HG03457 (cell line): ENCODE data around the gene PRR23E.

Experiments
- ATAC-seq: cut with Tn5 transposase; IDR thresholded peaks from one replicate; pipeline ENCODE4 v1.9.1; 2021; ENCODE audit warnings: moderate number of reproducible peaks; ENCODE audit not compliant: unreplicated experiment

PRR23E gene

DNA sequence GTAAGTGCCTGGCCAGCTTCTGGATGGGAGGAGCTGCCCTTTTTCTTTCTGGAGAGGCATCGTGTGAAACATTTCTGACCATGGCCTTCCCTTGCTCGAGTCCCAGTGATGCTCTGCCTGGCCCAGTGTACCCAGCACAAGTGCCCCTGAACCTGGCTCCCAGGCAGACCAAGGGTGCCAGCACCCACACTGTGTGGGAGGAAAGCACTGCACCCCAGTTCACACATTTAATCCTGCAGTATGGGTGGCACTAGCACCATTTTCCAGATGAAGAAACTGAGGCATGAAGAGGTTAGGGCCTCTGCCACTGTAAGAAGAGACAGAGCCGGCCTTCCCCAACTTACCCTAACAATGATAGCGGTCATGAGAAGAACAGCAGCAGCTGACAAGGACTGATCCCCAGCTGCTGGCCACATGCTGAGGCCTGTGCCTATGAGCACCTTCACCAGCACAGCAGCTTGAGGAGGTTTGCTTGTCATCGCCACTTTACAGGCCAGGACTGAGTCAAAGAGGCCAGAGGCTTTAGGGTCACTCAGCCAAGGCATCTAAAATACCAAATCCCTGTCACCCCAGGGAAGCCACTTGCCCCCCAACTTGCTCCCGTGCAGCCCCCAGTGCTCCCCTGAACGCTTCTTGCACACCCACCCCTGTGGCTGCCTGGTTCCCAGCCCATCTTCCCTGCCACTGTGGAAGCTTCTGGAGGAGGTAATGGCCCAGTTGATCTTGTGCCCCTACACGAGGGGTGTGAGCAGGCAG is 15.0 kb downstream of the PRR23E start:
- no peak for ATAC-seq

DNA sequence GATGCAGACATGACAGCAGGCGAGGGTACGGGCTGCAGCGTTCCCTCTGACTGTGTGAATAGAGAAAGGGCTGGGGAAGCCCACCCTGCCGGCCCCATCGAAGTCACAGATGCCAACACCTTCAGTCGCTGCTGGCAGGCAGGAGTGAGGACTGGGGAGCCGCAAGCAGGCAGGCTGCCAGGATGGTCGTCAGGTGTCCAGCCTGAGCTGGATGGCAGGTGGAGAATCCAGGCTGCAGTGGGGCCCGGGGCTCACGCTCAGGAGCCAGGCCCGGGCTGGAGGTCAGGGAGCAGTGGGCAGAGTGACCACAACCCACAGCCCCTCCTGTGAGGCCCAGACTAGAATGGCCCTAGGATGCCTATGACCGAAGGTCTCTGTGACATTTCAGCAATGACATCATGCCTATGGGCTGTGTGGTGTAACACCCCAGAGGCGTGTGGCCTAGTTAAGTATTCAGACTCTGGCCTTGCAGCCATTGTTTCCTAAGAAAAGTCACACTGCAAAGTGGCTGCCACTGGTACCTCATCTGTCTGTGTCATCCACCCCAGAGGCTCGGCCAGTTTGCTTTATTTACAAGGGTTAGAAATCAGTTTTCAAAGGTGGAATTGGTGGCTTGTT is 15.7 kb downstream of the PRR23E start:
- no peak for ATAC-seq

DNA sequence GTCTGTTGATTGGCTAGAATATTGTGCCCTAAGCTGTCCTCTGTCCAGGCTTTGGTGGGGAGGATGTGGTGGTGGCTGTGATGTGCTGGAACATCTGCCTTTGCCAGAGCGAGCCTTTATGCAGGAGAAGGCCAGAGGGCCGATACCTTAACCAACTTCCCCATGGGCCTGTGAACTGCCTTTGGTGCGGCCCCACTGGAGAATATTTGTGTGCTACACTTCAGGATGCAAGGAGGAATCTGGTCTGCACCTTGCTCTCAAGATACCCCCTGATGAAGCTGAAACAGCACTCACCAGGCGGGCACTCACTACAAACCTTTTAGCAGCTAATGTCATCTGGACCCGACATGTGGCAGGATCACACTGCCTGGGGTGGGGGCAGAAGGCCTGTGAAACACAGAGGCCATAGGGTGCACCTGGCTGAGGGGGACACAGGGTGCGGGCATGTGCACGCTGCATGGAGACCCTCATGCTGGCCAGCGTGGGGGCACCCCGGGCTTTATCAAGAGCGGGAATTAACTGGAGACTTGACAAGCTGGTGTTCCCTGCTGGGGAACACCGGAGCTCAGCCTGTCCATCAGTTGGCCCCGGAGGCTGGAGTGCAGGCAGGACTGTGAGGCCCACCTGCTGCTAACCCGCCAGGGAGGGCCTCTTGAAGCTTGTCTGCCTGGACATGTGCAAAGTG is 16.4 kb downstream of the PRR23E start:
- ATAC-seq: no peak

DNA sequence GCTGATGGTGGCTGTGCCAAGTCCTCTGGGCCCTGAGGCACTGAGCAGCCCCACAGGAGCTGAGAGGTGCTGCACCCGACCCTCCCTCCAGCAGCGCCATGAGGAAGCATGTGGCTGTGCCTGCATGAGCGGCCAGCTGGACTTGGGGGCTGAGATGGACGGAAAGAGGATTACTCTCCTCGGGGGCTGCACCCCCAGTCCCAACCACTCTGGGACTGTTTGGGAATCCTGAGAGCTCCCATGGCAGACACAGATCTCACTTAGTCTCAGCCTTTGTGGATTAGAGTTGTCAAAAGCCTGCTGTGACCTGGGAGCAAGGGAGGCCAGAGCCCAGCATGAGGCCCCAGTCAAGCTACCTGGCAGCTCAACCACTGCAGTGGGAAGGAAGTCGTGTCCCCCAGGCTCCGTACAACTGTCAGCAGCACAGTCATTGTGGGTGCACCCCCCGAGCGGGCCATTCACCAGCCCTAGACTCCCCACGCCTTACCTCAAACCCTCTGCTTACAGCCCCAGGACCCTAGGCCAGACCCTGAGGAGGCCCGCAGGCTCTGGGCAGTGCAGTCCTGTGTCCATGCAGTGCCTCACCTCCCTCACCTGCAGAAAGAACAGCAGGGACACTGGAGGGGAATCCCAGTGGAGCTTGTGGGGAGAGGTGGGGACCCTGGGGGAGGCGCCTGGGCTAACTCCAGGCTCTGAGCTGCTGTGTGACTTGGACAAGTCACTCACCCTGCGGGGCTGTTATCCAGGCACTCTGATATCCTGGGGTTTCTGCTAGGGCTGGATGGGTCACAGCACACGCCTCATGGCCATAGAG is 17.1 kb downstream of the PRR23E start:
- no peak for ATAC-seq

DNA sequence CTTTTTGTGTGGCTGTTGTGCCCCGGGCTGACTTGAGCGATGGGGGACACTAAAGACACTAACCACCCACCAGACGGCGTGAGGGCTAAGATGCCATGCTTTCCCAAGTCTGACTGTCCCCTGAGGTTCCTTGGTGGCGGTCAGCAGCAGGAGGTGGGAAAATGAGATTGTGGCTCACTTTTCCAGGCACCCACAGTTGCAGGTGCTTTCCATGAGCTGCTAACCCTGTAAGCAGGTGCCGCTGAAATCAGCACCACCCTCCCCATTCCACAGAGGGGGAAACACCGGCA is 17.7 kb downstream of the PRR23E start:
- no peak for ATAC-seq

DNA sequence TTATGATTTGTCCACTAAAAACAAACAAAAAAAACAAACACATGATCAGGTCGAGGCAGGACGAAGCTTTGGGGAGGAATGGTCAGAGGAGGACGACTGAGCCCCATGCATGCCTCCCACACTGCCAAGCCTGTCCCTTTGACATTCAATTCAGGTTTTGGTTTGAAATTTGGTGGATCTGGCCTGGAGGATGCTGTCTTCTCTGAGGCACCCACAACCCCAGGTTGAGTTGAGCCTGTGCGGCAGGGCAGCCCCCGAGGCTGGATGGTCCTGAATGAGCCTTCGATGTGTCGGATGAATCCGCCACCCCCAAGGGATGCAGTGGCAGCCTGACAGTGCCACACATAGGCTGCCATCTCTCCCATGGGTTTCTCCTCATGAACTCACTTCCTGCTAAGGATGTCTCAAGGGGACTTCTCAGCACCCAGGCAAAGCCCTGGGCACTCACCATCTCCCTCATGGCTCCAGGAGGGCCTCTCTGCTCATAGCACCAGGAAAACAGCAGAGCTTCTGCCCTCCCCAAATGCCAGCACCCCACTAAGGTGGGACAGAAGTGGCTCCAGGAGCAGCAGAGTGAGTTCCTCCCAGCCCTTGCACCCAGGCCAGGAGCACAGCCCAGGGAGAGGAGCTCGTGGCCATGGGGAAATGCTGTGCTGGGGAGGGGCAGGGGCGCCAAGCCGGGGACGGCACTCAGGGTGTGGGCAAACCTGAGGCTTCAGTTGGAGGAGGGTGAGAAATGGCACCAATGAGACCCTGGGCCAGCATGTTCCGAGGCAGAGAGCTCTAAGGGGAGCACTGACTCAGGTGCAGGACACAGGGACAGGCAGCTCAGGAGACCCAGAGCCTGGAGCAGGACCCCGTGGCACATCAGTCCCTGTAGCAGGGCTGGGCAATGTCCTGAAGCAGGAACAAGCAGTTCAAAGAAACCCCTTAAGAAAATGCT is 18.5 kb downstream of the PRR23E start:
- ATAC-seq: no peak

DNA sequence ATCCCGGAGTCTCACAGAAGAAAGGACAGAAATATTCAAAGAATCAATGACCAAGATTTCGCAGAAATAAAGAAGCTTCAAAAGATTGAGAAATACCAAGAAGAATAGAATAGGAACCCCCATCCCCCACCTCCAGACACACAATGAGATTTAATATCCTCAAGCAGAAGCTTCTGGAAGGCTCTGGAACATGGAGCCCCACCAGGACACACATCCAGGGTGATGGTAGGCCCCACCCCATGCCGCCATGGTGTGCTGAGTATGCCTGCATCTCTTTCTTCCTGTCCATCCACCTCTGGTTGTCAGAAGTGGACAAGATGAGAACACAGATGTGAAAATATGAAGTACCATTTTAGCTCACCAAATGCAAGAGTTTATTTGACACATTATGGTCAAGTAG is 19.3 kb downstream of the PRR23E start:
- no peak for ATAC-seq

DNA sequence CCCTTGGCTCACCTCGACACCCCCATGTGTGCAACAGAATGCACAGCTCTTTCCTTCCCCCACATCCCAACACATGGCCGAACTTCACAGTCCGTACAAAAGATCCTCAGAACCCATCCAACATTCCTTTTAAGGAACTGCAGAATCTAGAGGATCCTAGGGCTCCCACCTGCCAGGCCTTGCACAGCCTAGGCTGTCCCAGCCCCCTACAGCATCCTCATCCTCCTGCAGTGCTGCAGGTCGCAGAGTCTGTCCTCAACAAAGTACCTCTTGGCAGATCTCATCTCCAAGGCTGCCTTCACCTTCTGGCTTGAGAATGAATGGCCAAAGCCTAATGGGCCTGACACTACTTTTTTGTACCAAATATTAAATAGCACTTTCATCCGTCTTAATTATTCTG is 19.8 kb downstream of the PRR23E start:
- ATAC-seq: no peak

DNA sequence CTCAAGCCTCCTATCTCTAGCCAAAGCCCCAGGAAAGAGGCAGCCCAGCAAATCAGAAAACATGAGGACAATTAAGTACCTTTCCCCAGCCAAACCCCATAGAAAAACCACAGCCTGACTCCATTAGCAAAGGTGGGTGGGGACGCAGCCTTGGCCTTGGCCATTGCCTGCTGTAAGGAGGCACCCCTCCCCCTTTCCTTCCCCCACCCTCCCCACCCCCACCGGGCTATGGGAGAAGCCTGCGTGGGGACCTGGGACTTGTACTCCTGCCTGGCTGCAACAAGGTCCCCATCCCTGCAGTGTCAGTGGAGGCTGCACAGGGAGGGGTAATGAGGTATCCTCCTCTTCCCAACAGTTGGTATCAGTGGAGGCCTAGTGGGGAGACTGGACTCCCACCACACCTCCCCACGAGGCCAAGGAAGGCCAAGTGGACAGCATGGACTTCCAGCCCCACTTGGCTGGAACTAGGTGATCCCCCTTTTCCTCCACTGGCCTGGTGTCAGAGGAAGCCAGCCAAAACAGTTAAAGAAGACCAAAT is 20.5 kb downstream of the PRR23E start:
- ATAC-seq: no peak

DNA sequence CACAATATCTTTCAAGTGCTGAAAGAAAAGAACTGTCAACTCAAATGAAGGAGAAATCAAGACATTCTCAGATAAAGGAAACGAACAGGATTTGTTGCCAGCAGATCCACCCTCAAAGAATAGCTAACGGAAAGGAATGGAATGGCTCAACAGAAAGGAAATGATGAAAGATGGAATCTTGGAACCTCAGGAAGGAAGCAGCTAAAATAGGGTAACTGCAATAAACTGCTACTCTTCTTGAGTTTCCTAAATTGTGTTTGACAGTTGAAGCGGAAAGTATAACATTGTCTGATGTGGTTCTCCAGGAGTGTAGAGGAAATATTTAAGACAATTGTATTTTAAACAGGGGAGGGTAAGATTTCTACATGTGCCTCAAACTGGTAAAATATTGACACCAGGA is 22.0 kb downstream of the PRR23E start:
- ATAC-seq: no peak

DNA sequence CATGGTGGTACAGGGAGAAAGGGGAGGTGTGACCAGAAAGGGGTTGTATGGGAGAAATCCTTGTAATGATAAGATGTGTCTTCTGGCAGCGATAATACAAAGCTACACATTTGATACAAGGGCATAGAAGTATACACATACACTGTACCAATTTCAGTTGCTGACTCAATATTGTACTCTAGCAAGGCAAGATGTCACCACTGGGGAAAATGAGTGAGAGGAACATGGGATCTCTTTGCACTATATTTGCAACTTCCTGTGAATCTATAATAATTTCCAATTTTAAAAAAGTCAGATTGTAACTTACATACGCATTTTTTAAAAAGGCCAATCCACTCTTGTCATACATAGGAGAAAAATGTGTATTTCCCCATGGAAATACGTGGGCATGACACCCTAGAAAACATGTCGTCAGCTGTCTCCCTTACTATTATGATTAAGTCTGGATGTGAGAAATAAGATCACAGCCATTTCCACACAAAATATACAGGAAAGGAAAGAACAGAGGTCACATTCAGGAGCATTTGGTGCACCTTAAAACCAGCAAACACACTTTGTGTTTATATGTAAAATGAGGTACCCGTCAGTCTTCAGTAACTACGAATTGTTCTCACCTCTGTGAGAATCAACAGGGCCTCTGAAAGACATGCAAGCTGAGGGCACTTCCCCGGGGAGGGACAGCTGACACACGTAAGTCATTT is 22.9 kb downstream of the PRR23E start:
- no peak for ATAC-seq

DNA sequence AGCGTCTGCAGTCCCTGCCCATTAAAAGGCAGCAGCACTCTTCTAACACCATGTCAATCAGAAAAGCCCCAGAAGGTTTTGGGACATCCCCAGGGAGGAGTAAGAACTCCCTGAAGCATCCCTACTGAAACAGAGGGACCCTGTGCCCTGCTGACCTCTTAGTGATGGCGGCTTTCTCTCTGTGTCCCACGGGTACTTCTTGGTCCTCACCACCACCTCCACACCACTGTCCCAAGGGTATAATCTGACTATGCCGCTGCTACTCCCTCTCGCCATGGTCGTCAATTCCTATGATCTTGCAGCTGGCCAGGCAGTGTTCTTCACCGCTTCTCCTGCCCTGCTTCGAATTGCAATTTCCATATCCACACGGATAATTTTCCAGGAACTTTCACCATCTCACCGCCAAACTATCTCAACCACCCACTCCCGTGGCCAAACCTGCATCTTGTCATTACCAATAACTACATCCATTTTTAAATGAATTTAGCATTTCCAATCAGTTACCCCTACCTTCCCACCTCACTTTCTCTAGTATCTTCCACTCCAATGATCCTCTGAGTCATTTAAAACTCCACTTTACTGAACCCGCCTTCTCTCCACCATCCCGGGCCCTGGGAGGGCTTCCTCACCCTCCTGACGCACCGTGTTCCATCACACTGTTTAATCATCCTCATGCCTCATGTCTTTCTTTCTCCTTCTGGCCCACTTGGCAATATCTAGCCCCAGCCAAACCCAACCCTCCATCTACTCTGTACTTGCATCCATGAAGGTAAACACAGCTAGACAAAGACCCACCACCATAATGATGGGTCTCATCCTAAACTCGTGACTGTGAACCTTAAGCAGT is 23.7 kb downstream of the PRR23E start:
- no peak for ATAC-seq

DNA sequence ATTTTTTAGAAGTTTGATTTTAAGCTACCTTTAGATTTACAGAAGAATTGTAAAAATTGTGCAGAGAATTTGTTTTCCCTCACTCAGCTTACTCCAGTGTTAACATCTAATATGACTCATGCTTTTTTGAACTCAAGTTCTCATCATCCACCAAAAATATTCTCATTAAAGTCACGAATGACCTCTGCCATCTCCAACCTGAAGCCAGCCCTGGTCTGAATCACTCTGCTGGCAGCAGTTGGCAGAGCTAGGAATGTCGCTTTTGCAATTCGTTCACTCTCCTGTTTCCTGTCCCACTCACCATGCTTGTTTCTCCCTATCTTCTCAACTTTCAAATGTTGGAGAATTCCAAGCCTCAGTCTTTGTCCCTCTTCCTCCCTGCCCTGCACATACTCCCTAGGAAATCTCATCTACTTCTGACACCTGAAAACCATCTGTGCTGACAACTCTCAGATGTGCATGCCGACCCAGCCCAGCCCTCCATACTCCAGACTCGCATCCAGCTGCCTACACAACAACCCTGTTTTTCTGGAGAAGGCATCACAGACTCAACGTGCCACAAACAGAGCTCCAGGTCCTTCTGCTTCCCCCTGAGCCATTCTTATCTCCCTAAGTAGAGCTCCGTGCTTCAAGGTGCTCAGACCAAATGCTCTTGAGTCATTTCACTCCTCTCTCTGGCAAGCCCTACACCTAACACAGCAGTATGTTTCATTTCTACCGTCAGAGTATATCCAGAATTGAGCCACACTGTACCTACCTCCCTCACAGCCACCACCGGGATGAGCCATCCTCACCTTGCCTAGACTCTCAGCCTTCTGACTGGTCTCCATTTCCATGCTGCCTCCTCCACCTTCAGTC is 24.9 kb downstream of the PRR23E start:
- ATAC-seq: no peak

DNA sequence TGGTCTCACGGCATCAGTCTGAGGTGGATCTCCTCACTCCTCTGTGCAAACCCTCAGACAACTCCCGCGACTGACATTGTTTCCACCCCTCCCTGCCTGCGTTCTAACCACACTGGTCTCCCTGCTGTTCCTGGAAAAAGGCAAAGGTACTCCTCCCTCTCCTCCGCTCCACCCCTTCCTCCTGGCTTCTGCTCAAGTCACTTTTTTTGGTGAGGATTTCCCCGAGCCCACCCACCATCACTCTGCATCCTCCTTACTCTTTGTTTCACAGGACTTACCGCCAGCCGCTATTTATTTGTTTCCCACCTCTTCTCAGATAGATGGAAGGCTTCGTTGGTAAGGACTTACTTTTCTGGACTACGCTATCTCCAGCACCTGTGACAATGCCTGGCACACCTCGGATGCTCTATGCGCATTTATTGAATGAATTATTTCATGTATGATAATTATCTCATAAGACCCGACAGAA is 25.6 kb downstream of the PRR23E start:
- no peak for ATAC-seq

DNA sequence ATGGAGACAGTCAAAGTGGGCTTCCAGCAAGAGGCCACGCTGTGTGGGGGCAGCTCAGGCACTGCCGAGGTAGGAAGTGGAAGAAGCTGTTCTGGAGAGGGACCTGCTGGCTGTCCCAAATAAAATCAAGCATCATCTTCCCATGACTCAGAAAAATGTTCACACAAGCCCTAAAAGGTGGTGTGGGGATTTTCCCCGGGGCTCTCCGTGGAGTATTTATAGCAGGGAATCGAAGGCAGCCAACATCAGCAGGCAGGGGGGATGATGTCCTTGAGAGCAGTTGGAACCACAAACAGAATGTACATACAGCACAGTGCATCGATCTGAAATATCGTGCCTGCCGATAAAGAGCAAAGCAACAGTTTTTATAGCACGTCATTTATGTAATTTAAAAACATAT is 27.6 kb downstream of the PRR23E start:
- ATAC-seq: no peak

DNA sequence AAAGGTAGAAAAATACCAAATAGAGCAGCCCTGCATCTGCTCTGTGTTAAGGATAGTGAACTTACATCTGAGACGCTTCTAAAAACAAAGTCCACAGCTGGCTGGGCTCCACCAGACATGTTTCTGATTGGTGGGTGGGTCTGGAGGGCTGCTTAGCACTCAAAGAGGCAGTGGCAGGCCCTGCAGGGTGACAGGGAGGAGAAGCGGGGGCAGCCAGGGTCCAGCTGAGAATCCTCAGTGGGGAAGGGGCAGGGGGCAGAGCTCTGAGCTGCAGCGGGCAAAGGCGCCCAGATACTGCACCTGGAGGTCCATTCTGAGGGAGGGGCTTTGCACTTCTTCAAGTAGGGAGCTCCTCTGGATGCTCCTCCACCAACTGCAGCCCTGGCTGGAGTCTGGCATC is 28.1 kb downstream of the PRR23E start:
- ATAC-seq: no peak

DNA sequence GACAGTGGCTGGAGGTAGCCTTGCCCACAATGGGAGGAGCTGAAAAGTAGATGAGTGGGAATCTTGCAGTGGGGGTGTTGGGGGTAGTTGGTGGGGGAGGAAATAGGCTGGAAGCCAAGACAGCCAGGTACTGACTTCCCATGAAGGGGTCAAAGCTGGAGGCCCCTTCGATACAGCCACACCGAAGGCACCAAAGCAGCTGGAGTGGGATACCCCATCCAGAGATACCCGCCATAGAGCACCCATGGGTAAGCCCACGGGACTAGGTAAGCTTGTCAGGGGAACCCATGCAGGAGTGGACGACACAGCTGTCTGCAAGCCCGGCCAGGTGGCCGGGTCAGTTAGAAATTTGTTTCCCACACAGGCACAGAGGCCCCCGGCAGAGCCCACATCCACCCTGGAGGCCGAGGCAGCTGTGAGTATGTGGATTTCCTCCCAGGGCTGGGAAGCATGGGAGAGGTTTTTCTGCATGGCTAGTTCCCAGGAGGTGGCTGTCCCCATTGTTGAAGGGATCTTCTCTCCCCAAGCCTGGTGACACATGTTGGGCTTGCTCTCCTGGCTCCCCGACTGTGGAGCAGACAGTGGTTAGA is 28.6 kb downstream of the PRR23E start:
- ATAC-seq: no peak
